ENCODE measurements around the gene MRPS27. TPM values are rescaled to one million over a fixed set of nuclear protein-coding genes. Genes with fewer than 3 reads are reported as not detected.

Gene MRPS27
- total RNA-seq, 1 experiment from 2014 or later: 88.6 TPM

GRCh38 chr5:72237879-72238278, 82.2 kb downstream of the MRPS27 start:
- ChIA-PET CTCF (no interaction called here), POLR2A (ENCODE audit: low non-redundant PET) (no interaction called here)
- no peak overlapping the region for H3K27ac ChIP-seq (ENCODE audit: low read depth, low read length, poor library complexity, severe bottlenecking)
- H3K9me3 ChIP-seq (ENCODE audit: low read depth, low read length, poor library complexity, severe bottlenecking): no peaks in the 10 kb centered on the region
- BruUV-seq (replicated peaks): no TSS peak
- peaks cover 4% of the 10 kb centered on the region for H3K4me1 ChIP-seq (ENCODE audit: insufficient read depth, low read length, poor library complexity, severe bottlenecking)
- TF ChIP-seq EZH2 (IDR thresholded peaks at IDR 0.05; ENCODE audit: borderline replicate concordance, low read depth, low read length, poor library complexity, severe bottlenecking) (no peak), CTCF (conservative IDR thresholded peaks at IDR 0.05; ENCODE audit: low read depth, low read length) (no peak)
- H3K27me3 ChIP-seq (replicated peaks; ENCODE audit: insufficient read depth, low read depth, low read length, poor library complexity): no peaks in the 10 kb centered on the region
- H3K4me3 ChIP-seq (ENCODE audit: low read depth, low read length, poor library complexity, severe bottlenecking): no peak overlapping the region
- peaks cover 14% of the 10 kb centered on the region for H3K36me3 ChIP-seq (ENCODE audit: insufficient read depth, low read length, poor library complexity, severe bottlenecking)
- intact Hi-C loops (cut with micrococcal nuclease; ENCODE audit: unreplicated experiment): no loop called here
- DNase-seq (ENCODE audit: low spot score): no peak

GRCh38 chr5:72237415-72237814, 82.6 kb downstream of the MRPS27 start:
- POLR2A ChIA-PET (ENCODE audit: low non-redundant PET): no interaction called here
- CTCF ChIA-PET: no interaction called here
- TF ChIP-seq EZH2 (IDR thresholded peaks at IDR 0.05; ENCODE audit: borderline replicate concordance, low read depth, low read length, poor library complexity, severe bottlenecking) (no peak), CTCF (conservative IDR thresholded peaks at IDR 0.05; ENCODE audit: low read depth, low read length) (no peak)
- DNase-seq (ENCODE audit: low spot score): no peak
- BruUV-seq (replicated peaks): no TSS peak
- H3K36me3 ChIP-seq (ENCODE audit: insufficient read depth, low read length, poor library complexity, severe bottlenecking): peaks cover 14% of the 10 kb centered on the region
- H3K9me3 ChIP-seq (ENCODE audit: low read depth, low read length, poor library complexity, severe bottlenecking): no peaks in the 10 kb centered on the region
- H3K4me3 ChIP-seq (ENCODE audit: low read depth, low read length, poor library complexity, severe bottlenecking): no peak overlapping the region
- no peaks in the 10 kb centered on the region for H3K27me3 ChIP-seq (replicated peaks; ENCODE audit: insufficient read depth, low read depth, low read length, poor library complexity)
- intact Hi-C loops (cut with micrococcal nuclease; ENCODE audit: unreplicated experiment): no loop called here
- no peak overlapping the region for H3K27ac ChIP-seq (ENCODE audit: low read depth, low read length, poor library complexity, severe bottlenecking)
- H3K4me1 ChIP-seq (ENCODE audit: insufficient read depth, low read length, poor library complexity, severe bottlenecking): peaks cover 3% of the 10 kb centered on the region

GRCh38 chr5:72235725-72236124, 84.3 kb downstream of the MRPS27 start:
- no peak for TF ChIP-seq CTCF (conservative IDR thresholded peaks at IDR 0.05; ENCODE audit: low read depth, low read length)
- no peak for TF ChIP-seq EZH2 (IDR thresholded peaks at IDR 0.05; ENCODE audit: borderline replicate concordance, low read depth, low read length, poor library complexity, severe bottlenecking)
- intact Hi-C loops (cut with micrococcal nuclease; ENCODE audit: unreplicated experiment): no loop called here
- Histone ChIP-seq H3K27ac (ENCODE audit: low read depth, low read length, poor library complexity, severe bottlenecking) (peak overlapping the region; percentile 4), H3K9me3 (ENCODE audit: low read depth, low read length, poor library complexity, severe bottlenecking) (no peaks in the 10 kb centered on the region), H3K4me1 (ENCODE audit: insufficient read depth, low read length, poor library complexity, severe bottlenecking) (peaks cover 3% of the 10 kb centered on the region), H3K36me3 (ENCODE audit: insufficient read depth, low read length, poor library complexity, severe bottlenecking) (peaks cover 14% of the 10 kb centered on the region), H3K4me3 (ENCODE audit: low read depth, low read length, poor library complexity, severe bottlenecking) (no peak overlapping the region), H3K27me3 (replicated peaks; ENCODE audit: insufficient read depth, low read depth, low read length, poor library complexity) (no peaks in the 10 kb centered on the region)
- CTCF ChIA-PET: no interaction called here
- POLR2A ChIA-PET (ENCODE audit: low non-redundant PET): no interaction called here
- no TSS peak for BruUV-seq (replicated peaks)
- no peak for DNase-seq (ENCODE audit: low spot score)

Measured in A673 (cell line).